ENCODE measurements around the gene IPO5.
"Not testable (repeated sequence)": the region's sequence is repeated elsewhere in the genome, so short reads cannot be mapped to it uniquely, and the experiment has no call there.

The IPO5 gene

GRCh38 chr13:97953376-97953970, at the start of gene IPO5:
Gene IPO5, plus strand, starts transcription at chr13:97953675. Its CDS starts 23,022 bp downstream, at chr13:97976697.
- DNase-seq, result no peak

DNA sequence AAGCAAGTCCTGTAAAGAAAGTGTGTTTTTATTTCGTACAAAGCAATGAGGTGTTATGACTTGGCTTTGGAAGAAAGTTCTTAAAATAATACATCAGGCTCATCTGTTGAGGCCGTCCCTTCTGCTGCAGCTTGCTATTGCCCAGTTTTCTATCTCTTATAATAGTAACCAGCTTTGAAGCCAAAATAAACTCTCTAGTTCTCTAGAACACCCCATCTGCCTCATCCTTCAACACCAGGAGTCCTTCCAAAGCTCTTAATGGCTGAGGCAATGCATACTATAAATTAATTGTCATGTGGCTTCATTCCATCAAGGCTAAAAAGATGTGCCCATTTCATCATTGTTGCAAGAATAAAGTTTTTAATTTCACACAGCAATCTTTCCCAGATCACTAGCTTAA, 49.4 kb upstream of the IPO5 start:
- no peak for DNase-seq

DNA sequence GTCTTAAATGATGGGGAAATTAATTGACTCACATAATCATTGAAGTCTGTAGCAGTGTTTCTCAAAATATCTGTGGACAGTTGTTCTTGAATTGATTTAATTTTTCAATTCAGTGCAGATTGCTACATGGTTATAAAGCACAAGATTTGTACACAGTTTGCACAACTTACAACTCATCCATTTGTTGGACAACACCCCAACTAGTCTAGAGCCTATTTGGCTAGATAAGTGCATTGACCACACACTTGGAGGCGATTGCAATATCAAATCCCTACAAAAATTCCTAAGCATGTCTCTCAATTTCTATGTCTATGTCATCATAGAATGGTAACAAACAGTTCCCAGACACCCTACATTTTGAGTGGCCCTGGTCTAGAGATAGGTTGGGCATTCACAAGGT, 48.0 kb upstream of the IPO5 start:
- no peak for DNase-seq

GRCh38 chr13:97911311-97912138, 42.0 kb upstream of the IPO5 start:
- DNase-seq, result peak; percentile 32

DNA sequence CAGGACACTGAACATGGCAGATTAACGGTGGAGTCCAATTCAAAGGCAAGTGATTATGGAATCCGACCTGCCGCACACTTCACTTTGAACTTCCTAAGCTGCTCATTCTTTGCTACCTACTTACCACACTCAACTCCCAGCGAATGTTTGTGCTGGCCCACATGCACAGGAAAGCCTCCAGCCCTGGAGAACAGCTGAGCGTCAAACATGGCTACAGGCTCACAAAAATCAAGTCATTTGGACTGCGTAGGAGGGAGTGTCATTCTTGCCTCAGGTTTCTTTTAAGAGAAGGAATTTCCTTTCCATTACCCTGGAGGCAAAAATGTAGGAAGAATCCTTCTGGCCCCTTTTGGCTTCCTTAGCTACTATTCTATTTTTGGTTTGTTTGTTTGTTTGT, 41.3 kb upstream of the IPO5 start:
- DNase-seq, result no peak

DNA sequence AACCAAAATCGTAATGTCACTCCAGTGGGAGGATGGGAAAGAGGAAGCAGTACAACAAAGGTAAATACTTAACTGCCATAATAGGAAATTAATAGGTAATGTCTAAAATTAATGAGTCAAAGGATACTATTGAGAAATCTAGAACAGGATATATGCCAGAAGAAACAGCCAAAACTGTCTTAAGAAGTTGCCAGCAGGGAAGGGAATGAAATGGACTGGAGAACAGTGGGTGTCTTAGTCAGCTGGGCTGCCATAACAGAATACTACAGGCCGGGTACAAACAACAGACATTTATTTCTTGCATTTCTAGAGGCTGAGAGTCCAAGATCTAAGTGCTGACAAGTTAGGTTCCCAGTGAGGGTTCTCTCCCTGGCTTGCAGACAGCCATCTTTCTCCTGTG, 40.3 kb upstream of the IPO5 start:
- no peak for DNase-seq

GRCh38 chr13:97914540-97914939, 38.9 kb upstream of the IPO5 start:
- DNase-seq, result no peak

GRCh38 chr13:97921176-97921816, 32.2 kb upstream of the IPO5 start:
- DNase-seq, result no peak

DNA sequence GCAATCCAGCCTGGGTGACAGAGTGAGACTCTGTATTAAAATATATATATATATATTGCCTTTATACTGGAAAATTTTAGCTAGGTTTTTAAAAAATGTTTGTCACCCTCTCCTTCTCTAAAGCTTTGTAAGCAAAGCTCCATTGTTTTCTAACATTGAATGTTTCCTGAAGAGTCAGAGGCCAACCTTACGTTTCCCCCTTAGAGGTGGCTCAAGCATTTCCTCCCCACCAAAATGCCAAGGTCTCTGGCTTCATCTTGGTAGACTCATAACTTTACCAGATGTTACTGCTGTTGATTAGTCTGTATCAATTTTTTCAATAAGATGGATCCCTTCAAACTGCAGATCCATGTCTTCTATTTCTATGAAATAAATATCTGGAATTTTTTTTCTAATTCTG, 25.2 kb upstream of the IPO5 start:
- DNase-seq, result no peak

DNA sequence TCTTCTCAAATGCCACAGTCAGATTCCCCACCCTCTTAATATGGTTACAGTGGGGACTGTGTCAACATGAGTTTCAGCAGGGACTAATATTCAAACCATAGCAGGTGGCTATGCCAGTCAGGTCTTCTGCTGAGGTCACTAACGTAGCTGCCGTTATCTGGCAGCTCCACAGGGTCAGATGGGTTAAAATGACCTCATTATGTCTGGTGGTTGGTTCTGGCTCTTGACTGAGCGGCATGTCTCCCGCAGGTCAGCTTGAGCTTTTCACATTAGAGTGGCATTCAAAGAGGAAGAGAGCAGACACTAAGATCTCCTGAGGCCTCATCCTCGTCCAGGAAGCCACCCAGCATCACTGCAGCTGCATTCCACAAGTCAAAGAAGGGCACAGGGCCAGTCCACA, 21.4 kb upstream of the IPO5 start:
- no peak for DNase-seq

DNA sequence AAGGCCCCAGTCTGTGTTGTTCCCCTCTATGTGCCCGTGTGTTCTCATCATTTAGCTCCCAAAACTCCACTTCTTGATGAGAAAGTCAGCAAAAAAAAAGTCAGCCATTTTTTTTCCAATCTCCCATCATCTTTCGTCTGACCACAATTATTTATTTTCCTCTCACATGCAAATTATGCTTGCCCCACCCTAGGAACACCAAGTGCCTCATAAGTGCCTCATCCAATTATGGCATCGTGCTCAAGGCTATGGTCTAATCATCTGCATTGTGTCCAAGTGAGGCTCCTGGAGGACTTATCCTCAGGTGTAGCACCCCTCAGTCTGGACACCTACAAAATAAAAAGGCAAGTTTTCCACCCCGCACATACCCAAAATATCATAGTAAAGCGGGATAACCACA, 20.8 kb upstream of the IPO5 start:
- DNase-seq, result no peak

- DNase-seq, result no peak
Observed at GRCh38 chr13:97933776-97934175, 19.7 kb upstream of the IPO5 start.

DNA sequence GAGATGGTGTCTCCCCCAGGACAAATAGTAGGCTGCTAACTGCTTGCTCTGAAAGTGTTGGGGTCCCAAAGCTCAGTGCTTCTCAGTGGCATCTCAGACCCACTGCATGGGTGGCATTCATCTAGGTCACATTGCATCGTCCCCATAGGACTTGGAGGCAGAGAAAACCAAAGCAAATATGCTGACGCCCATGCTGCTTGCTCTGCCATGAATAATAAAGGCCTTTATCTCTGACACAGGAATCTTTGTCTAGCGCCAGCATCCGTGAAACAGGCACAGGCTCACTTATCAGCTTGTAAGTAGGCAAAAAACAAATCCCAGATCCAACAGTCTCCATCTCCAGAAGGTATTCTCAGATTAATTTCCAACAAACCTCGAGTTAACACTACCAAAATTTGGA, 18.9 kb upstream of the IPO5 start:
- no peak for DNase-seq

GRCh38 chr13:97935071-97935470, 18.4 kb upstream of the IPO5 start:
- DNase-seq, result no peak

DNA sequence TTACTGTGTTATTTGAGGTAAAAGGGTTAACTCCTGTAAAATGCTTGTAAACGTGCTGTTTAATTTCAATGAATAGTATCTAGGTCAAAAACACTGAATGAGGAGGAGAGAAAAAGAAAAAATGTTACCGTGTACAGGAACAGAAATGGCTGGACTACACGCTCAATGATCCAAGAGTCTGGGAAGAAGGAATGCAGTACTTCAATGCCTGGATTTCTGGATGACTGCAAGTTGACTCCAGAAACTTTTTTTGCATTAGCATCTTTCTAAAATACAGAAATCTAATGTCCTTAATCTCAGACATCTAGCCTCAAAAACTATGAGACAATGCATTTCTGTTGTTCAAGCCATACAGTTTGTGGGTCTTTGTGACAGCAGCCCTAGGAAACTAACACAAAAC, 17.4 kb upstream of the IPO5 start:
- DNase-seq, result no peak

DNA sequence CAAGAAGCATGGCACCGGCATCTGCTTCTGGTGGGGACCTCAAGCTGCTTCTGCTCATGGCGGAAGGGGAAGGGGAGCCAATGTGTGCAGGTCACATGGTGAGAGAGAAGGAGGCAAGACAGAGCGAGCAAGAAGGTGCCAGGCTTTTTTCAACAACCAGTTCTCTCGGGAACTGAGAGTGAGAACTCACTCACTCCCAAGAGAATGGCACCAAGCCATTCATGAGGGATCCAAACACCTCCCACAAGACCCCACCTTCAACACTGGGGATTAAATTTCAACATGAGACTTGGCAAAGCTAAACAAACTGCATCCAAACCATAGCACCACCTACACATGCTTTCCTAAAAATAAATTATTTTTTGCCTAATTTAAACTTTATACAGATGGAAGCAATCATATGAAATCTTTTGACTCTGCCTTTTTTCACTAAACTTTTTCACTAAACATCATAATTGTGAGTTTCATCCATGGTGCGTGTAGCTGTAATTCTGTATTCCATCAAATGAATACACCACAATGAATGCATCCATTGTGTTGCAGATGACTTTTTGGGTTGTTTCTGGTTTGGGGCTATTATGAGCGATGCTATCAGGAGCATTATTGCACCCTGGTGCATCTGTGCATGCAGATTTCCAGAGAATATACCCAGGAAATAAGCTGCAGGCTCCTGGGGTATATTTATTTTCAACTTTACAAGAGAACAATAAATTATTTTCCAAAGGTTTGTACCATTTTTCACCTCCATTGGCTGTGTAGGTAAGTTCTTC, 14.6 kb upstream of the IPO5 start:
- no peak for DNase-seq

DNA sequence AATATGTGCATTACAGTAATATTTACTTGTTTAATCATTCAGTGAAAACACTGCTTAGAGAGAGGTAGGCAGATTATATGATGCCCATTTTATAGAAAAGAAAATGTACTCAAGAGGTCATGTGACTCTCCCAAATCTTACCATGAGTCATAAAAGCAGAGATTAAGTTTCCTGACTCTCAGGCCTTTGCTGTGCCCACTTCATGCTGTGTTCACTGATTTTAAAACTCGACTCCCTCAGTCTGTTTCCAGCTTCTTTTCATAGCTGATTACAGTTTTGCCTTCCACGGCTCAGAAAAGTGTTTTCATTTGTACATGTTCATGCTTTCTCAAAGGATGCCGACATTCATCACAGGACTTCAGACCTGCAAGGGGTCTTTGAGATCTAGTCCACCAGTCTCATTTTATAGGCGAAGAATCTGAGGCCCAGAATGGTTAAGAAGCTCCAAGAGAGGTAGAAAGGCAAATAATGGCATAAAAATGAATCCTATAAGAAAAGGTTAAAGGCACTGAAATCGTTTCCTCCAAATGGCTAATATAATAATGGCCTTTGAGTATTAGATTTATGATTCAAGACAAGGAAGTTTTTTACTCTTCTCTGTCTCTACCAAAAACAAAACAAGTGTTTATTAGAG, 9.0 kb upstream of the IPO5 start:
- no peak for DNase-seq

GRCh38 chr13:97945342-97945741, 8.1 kb upstream of the IPO5 start:
- DNase-seq, result no peak

DNA sequence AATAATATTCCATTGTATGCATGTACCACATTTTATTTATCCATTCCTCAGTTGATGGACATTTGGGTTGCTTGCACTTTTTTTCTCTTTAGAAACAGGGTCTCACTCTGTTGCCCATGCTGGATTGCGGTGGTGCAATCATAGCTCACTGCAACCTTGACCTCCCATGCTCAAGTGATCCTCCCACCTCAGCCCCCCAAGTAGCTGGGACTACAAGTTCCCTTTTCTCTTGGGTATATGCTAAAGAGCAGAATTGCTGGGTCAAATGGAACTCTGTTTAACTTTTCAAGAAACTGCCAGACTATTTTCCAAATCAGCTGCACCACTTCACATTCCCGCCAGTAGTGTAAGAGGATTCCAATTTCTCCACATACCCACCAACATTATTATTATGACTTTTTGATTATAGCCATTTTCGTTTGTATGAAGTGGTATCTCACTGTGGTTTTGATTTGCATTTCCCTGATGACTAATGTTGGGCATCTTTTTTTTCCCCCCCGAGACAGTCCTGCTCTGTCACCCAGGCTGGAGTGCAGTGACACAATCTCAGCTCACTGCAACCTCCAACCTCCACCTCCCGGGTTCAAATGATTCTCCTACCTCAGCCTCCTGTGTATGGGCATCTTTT, 7.6 kb upstream of the IPO5 start:
- no peak for DNase-seq

DNA sequence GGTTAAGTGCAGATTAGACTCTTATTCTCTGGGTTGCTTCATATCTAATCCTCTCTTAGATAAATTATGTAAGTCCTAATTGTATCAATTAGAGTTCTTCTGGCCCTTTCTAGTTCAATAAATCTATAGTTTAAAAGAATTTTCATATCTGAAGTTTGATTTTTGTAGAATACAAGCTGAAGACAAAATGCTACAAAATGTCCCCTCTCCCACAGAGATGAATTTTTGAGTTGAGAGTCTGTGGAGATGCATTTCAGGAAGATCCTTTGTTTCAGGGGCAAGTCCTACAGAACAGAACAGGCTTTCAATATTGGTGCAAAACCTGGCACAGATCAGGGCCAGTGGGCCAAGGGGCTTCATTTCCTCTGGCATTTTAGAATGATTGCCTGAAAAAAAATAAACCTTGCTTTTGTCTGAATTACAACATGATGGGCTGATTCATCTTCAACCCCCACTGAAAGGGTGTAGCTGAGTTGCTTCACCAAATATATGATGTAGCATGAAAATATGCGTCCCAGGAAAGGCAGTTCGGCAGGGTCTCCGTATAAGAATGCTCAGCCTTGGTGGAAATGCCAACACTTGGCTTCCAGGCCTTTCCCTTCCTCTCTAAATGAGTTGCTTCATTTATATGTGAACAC, 6.4 kb upstream of the IPO5 start:
- no peak for DNase-seq

DNA sequence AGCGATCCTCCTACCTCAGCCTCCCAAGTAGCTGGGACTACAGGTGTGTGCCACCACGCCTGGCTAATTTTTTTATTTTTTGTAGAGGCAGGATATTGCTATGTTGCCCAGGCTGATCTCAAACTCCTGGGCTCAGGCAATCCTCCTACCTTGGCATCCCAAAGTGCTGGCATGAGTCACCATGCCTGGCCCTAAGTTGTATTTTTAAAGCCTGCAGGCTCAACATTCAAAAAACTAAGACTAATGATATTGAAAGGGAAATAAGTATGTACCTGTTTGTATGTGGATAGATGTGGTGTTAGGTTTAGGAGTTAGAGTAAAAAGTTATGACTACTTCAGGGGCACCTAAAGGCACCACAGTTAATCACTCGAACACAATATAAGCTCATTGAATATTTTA, 5.4 kb upstream of the IPO5 start:
- DNase-seq, result no peak

DNA sequence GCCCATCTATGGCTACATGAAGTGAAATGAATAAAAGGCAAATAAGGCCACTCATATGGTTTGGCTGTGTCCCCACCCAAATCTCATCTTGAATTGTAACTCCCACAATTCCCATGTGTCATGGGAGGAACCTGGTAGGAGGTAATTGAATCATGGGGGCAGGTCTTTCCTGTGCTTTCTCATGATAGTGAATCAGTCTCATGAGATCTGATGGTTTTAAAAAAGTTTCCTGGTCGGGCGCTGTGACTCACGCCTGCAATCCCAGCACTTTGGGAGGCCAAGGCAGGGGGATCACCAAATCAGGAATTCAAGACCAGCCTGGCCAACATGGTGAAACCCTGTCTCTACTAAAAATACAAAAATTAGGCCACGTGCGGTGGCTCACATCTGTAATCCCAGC, 4.2 kb upstream of the IPO5 start:
- not testable (repeated sequence) for DNase-seq

Measured in hematopoietic multipotent progenitor cell treated with erythropoietin and hydrocortisone succinate and interleukin-3 and kit ligand, for 6 days (in vitro differentiated cells).